Fibroblast of the aortic adventitia (primary cell): ENCODE results near the gene BNC2. TPM values are rescaled to one million over a fixed set of nuclear protein-coding genes. Genes with fewer than 3 reads are reported as not detected.

Experiments used
- DNase-seq: peaks from one replicate; pipeline ENCODE4 v3.0.0-alpha.2; 2010; ENCODE audit warnings: low read depth
- H3K4me3 ChIP-seq: 2 replicates; pipeline ENCODE4 v1.5.1; 2011; ENCODE audit warnings: low read depth, mild to moderate bottlenecking, control low read depth, low read length, moderate library complexity
- total RNA-seq: library from RNA; depleted of rRNA; stranded (reverse); fragments of >200 nt; gene quantifications from 2 replicates; pipeline ENCODE4 v1.2.3, GENCODE V29; 2012; ENCODE audit warnings: low replicate concordance
- TF ChIP-seq, protein P1 (sequence below): IDR thresholded peaks from 2 replicates; pipeline ENCODE4 v1.5.1; 2011; ENCODE audit warnings: mild to moderate bottlenecking, low read length, control low read depth, inconsistent platforms; ENCODE audit not compliant: insufficient read depth

BNC2 gene
- total RNA-seq, 1 donor, result 53.3 TPM

- DNase-seq, result no peak
- no peak overlapping the region for H3K4me3 ChIP-seq
- TF ChIP-seq, protein P1, sequence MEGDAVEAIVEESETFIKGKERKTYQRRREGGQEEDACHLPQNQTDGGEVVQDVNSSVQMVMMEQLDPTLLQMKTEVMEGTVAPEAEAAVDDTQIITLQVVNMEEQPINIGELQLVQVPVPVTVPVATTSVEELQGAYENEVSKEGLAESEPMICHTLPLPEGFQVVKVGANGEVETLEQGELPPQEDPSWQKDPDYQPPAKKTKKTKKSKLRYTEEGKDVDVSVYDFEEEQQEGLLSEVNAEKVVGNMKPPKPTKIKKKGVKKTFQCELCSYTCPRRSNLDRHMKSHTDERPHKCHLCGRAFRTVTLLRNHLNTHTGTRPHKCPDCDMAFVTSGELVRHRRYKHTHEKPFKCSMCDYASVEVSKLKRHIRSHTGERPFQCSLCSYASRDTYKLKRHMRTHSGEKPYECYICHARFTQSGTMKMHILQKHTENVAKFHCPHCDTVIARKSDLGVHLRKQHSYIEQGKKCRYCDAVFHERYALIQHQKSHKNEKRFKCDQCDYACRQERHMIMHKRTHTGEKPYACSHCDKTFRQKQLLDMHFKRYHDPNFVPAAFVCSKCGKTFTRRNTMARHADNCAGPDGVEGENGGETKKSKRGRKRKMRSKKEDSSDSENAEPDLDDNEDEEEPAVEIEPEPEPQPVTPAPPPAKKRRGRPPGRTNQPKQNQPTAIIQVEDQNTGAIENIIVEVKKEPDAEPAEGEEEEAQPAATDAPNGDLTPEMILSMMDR, result no peak
These were observed 60.4 kb downstream of the BNC2 start for GRCh38 chr9:16809912-16810610.

DNA sequence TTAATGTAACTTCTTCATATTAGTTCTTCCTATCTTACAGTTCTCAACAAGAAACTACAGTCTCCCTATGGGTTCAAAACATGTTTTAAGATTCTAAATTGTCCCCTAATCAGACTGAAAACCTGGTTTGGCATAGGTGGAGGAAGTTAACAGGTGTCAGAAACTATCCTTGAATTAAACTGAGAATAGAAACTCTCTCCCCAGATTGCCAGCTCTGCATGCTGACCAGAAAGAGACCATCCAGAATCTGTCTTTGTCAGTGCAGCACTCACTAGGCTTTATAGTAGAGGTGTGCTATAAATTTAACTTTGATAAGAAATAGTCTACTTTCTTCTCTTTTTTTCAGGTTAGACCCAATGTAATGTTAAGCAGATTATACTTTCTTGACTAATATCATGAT lies 63.8 kb downstream of the BNC2 start:
- TF ChIP-seq, protein P1, result no peak
- DNase-seq, result no peak
- H3K4me3 ChIP-seq, result no peak overlapping the region

DNA sequence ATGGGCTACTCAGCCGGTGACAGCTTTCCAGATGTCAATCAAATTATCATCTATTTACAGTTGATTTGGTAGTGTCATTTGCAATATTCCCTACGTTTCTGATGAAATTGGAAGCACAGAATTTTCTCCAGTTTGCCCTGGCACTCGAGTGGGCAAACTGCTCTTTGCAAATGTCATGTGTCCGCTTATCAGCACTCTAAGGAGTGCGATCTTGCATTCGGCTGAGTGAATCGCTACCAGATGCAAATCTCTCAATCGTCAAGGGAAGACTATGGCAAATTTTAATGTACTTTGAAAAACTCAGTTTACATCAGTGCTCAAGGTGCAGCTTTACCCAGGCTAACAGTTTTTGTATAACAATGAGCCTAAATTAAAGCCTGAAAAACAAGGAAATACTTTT lies 66.8 kb downstream of the BNC2 start:
- DNase-seq, result no peak
- no peak overlapping the region for H3K4me3 ChIP-seq
- TF ChIP-seq, protein P1, result no peak

DNA sequence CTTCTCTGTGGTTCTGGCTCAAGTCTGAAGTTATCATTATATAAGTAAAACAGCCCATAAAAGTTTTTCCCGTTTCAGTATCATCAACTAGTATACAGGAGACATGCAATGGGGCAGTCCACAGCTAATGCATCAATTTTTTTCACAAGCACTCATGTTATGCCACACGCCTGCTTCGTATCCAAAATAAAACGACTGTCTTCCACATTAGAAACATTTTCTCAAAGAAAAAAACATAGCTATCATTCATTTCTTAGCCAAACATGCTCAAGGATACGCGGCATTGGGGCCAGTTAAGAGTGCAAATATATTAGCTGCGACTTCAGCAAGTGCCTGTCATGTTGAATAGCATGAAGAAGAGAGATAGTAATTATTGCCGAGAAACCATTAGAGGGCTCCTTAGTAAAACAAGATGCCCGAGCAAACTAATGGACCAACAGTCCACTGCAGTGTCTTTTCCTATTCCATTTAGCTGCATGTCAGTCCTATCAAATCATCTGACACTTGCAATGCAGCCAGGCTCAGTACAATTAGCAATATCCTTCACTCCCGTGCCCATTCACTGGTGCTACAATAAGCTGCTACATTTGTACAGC lies 68.5 kb downstream of the BNC2 start:
- TF ChIP-seq, protein P1, result no peak
- DNase-seq, result no peak
- no peak overlapping the region for H3K4me3 ChIP-seq

GRCh38 chr9:16796304-16796825 lies 74.1 kb downstream of the BNC2 start:
- no peak for DNase-seq
- no peak overlapping the region for H3K4me3 ChIP-seq
- TF ChIP-seq, protein P1, result no peak

DNA sequence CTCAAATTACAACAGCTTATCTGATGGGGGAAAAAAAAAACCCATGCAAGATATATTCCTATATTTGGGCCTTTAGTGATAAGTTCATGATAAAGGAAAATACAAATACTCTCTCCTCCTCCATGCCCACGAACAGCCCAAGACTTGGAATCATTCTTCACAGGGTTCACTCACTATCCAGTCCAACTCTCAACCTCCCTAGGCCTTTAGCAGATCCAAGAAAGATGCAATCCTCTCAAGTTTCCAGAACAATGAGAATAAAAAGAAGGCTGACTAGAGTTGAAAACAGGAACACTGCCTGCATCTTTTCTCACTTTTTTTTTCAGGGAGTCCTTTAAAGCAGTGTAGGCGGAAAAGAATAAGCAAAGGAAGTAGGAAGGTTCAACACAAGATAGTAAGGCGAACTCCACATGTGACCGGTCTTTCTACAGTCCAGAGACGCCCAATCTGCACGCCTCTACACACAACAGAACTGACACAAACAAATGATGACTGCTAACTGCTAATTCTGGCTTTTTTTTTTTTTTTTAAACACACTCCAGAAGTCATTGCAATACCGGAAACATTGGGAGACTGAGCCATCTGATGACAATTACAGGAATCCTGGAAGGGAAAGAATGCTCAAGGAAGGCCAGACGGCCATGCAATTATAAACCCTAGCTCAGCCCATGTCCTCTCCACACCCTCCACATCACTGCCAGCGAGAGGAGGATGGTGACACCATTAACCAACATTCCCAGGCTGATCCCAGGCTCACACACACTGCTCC lies 75.4 kb downstream of the BNC2 start:
- TF ChIP-seq, protein P1, result no peak
- H3K4me3 ChIP-seq, result peak overlapping the region; percentile 3

More for the DNA sequence above, 75.4 kb downstream of the BNC2 start:
- peak; percentile 96 for DNase-seq
